HG03060 (cell line): ENCODE data around the gene EYA2.

Source experiments
- ATAC-seq: cut with Tn5 transposase; IDR thresholded peaks from one replicate; pipeline ENCODE4 v1.9.1; 2021; ENCODE audit warnings: low read depth, moderate number of reproducible peaks; ENCODE audit not compliant: unreplicated experiment

Gene EYA2

DNA sequence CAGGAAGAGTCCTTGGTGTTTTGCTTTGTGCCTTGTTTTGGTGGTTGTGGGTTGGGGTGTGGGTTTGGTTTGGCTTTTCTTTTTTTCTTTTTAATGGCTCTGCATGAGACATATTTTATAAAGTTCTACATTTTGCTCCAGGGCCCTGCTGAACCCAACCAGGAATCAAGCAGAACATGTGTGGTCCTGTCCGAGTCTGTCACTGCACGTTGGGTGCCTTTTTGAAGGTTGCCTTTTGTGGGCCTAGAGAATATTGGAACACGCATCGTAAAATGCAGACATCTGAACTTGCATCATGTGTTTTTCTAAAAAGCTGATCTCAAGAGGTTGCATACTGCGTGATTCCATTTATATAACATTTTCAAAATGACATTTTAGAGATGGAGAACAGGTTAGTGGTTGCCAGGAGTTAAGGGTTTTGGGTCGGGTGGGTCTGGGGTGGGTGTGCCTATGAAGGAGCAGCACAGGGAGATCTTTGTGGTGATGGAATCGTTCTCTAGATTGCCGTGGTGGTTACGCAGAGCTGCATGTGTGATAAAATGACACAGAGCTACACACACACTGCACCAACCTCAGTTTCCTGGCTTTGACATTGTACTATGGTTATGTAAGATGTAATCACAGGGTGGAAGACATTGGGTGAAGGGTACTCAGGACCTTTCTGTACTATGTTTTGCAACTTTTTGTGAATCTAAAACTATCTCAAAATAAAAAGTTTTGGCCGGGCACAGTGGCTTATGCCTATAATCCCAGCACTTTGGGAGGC is 80.2 kb downstream of the EYA2 start:
- ATAC-seq = no peak

DNA sequence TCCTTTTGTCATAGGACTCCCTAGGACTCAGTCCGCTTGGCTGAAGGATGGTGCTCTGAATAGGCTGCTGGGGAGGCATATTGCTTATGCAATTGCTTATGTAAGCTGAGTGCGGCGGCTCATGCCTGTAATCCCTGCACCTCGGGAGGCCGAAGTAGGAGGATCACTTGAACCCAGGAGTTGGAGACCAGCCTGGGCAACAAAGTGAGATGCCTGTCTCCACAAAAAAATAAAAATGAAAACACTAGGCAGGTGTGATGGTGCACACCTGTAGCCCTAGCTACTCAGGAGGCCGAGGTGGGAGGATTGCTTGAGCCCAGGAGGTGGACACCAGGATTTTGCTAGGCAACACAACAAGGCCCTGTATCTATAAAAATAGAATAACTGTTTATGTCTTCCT is 81.3 kb downstream of the EYA2 start:
- no peak for ATAC-seq

DNA sequence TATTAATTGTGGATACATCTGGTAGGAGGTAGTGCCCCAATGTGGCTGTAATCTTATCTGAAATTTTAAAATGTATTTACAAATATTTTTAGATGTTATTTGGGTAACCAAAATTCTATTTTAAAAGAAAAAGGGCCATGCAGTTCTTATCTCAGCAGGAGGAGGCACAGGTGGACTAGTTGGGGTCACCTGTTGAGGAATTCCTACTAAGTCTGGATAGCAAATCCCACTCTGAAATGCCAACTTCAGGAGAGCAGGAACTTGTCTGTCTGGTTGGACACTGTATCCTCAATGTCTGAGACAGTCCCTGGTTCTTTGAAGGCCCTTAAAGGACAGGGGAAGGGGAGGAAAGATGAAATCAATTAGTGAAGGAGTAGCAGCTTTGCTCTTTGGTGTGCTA is 82.6 kb downstream of the EYA2 start:
- ATAC-seq = no peak

DNA sequence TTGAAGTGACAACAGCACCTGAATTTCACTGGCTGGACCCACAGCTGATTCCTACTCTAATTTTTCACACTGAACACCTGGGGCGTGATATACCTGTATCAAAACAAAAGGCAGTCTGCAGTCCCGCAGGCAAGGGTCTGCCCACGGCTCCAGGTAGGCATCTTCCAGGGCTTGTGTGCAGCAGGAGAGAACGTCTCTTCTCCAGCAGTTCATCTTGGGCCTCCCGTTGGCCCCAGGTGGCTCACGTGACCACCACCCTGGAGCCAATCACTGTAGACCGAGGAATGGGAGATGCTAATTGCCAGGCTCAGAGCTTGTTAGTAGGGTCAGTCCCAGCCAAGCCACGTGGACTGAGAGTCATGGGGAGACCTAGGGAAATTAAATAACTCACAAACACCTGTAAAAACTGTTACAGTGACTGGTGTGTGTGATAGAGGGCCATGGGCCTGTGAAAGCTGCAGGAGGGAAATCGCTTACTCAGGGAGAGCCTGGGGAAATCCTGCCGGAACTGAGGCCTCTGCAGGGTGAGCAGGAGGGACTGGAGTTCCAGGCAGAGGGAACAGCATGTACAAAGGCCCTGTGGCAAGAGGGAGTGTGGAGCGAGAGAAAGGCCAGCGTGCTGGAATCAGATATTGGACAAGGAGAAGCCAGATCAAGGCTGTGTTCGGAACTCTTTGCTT is 83.4 kb downstream of the EYA2 start:
- no peak for ATAC-seq

DNA sequence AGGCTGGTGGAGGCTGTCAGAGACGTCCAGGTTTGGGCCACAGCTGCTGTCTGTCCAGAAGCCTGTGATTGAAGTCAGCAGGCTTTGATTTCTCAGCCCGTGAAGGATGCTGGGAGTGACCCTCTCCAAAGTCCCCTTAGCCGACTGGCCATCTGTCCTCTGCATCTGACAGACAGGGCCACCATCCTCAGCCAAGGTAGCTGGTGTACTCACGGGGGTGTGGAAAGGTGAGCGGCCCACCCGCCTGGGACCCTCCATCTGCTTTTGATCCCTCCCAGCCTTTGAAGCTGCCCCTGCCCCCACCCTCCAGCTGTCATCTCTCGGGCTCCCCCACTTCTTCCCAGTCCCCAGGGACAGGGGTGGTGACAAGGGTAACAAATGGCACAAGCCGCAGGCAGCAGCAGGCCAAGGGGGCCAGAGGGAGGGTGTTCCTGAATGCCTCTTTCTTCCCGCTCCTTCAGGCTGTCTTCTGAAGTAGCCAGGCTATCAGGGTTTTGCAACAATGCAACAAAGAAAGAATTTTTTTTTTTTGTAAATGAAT is 84.4 kb downstream of the EYA2 start:
- no peak for ATAC-seq

DNA sequence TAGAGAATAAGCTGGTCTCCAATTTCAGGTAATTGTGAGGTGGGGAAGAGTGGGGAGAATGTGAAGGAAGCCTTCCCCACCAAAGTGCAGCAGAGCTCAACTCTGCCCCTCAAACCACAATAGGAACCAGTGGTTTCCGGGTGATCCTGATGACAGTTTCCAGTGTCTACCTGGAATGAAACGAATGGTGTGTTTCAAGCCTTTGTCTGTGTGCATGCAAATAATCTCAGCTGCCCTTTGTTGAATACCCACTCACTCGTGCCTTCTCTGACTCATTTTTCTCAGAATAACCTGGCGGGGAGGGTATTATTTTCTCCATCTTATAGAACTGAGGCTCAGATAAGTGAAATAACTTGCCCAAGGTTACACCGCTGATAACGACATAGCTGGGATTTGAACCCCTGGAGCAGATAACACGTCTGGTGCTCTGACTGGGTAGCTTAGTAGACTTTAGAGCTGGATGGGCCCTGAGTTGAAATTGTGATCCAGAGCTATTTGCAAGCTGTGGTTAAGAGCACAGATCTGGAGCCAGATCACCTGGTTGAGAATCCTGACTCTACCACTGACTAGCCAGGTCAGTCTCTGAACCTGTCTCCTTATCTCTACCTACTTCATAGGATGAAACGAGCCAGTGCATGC is 85.1 kb downstream of the EYA2 start:
- ATAC-seq = no peak

DNA sequence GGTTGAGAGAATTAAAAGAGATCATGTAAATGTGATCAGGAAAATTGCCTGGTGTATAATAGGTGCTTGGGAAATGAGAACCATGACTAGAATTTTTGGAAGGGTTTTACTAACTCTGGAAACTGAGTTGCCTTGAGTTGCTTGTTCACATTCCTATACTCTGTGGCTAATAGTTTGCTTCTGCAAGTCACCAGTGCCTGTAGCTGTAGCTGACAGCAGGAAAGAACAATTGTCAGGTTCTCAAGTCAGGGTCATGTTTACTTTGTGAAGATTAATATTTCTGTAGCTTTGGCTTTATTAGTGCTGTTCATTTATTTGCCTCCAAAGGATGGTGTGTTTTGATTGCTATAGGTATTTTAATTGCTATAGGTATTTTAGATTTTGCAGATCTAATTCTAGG is 86.5 kb downstream of the EYA2 start:
- no peak for ATAC-seq

DNA sequence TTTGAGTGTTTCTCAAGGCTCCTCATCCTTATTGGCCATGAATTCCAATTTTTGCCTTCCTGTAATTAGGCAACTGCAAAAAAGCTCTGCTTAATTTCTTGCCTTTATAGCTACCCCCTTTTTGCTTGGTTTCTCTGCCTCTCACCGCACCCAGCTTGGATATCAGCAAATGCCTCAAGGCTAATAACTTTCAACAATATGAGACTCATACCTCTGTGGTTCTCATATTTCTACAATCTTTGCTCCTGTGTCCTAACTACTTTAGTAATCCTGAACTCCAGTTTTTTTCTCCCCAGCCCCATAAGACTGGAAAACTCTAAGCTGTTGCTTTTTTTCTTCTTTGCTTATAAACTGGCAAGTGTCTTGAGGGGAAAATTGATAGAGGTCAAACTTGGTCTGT is 88.8 kb downstream of the EYA2 start:
- no peak for ATAC-seq

DNA sequence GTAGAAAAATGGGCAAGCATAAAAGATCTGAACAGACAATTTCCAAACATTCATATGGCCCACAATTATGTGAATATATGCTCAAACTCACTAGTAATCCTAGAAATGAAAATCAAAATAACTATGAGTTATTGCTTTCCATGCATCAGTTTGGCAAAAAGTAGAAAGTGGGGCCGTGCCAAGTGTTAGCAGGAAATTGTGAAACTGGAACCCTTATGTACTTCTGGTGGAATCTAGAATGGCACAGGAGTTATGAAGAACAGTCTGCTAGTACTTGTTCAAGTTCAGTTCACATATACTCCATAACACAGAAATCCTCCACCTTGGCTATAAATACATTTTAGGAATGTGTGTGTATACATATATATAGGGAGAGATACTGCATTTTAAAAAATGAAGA is 89.8 kb downstream of the EYA2 start:
- no peak for ATAC-seq

DNA sequence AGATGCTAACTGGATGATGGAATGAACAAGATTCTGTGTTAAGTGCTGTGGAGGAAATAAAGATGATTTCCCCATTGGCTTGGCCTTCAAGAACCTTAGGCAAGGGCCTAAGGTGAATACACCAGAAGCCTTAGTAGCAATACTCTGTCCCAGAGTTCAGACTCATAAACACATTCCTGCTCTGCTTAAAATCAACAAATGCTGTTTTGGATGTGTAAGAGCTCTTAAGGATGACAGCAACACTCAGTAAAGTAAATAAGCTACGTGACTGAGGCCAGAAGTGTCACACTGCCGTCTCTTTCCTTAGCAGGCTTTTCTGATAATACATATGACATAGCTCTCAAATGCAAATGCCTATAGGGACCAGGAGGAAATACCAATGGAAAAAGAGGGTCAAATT is 90.6 kb downstream of the EYA2 start:
- no peak for ATAC-seq

DNA sequence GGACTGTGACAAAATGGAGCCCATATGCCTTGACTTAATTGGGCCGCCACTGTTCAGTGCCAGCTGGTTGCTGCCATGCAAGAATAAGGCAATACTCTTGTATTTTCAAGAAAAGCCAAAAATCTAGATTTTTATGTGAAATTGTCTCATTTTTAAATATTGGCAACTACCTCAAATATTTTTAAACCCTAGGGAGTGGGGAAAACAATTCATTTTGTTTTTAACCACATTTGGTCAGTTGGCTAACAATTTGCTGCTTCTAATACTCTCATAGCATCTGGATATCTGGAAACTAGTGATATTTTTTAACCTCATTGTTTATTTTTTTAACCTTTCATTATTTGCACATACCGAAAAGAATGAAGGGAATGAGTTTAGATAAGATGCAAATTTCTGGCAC is 91.0 kb downstream of the EYA2 start:
- no peak for ATAC-seq

DNA sequence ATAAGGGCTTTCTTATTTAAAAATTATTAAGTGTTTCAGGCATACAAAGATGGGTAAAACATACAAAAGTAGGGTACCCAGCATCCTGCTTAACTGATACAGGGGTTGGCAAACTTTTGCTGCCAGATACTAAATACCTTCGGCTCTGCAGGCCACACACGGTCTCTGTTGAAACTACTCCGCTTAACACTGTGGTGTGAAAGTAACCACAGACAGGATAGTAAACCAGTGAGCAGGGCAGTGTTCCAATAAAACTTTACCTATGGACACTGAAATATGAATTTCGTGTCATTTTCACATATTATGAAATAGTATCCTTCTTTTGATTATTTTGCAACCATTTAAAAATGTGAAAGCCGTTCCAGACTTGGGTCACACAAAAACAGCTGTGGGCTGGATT is 92.4 kb downstream of the EYA2 start:
- ATAC-seq = no peak

DNA sequence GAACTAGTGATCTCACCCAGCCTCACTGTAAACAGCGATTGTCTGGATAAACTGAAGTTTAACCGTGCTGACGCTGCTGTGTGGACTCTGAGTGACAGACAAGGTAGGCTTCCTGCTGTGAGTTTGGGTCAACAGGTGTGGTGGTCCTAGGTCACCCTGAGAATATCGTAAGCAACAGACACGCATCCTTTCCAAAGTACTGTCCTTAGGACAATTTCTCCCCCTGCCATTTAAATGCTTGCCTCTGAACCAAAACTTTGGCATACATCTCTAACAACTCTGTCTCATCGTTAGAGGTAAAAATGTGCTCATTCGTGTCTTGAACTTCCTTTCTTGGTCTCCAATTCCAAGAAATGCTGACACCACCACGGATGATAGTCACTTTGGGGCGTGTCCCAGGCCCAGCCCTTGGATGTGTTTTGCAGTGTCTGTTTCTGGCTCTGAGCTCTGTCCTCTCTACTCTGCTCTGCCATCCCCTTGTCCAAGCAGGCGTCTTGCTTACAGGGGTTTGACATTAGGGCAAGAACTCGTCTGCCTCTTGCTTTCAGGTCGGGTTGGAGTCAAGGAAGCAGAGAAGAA is 95.5 kb downstream of the EYA2 start:
- no peak for ATAC-seq

DNA sequence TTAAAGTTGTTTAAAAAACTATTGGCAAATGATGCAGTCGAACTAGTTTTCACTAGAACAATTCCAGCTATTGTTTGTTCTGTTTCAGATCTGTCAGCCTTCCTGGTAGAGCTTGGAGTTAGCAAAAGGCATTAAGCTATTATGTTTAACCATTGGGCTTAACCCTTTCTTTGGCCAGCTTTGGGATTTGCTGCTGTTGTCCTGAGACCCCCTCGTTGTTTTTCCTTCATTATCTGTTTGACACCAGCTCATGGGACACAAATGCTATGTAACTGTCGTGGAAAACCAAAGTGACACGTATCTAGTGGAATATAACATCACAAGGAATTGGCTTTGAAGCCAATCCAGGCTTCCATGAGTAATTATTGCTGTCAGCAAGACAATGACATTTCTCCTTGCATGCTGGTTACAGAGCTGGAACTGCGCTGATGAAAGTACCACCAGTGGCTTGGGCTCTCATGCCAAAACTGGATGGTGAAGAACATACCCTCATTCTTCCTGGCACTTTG is 96.0 kb downstream of the EYA2 start:
- no peak for ATAC-seq

DNA sequence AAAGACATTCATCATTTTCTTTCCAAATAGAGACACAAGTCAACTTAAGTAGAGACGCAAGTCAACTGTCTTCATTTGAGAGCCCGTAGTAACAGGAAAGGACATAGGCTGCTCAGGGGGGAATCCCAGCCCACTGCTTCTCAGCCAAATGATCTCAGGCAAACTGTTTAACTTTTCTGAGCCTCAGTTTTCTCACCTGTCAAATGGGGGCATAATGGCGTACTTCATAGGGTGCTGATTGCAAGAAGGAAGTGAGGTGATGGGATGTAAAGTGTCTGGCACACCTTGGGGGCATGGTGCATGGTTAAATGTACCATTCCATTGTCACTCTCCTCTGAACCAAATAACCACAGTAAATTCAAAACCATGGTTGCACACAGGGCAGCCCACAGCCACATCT is 96.5 kb downstream of the EYA2 start:
- ATAC-seq = no peak

DNA sequence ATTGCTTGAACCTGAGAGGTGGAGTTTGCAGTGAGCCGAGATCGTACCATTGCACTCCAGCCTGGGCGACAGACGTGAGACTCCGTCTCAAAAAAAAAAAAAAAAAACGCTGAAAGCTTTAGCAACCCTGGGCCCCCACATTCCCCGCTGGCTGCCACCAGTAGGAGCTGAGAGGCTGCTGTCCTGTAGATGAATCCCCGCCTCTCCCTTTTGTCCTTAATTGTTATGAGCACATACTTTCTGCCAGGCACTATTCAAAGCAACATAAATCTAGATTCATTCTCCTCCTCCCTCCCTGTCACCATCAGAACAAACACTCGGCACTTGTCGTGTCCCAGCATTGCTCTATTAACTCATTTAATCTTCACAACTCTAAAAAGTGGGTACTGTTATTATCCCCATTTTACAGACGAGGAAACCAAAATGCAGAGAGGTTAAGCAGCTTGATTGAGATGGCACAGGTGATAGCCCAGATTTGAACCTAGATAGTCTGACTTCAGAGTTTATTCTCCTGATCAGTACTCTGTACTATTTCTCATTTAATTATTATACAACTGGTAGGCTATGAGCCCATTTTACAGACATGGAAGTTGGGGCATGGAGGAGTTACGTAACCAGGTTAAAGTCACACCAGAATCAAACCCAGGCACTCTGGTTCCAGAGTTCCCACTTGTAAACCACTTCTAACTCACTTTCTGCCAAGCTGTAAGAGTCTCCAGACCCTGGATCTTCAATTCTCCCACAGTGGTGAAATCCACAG is 97.4 kb downstream of the EYA2 start:
- no peak for ATAC-seq

DNA sequence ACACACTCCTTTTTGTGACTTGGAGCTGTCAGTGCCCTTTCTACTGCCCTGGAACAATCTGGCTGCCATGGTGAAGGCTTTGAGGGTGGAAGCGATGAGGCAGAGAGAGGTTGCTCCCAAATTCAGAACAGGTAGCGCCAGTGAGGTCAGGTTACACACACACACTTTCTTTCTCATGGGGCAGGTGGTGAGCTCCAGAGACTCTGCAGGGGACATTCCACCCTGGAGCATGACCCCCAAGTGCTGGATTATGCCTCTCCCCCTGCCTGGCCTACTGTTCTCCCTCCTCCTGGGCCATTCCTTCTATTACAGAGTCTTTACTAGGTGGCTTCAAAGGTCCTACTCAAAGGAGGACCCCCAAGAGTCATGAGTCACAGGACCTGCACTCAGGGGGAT is 98.0 kb downstream of the EYA2 start:
- no peak for ATAC-seq

DNA sequence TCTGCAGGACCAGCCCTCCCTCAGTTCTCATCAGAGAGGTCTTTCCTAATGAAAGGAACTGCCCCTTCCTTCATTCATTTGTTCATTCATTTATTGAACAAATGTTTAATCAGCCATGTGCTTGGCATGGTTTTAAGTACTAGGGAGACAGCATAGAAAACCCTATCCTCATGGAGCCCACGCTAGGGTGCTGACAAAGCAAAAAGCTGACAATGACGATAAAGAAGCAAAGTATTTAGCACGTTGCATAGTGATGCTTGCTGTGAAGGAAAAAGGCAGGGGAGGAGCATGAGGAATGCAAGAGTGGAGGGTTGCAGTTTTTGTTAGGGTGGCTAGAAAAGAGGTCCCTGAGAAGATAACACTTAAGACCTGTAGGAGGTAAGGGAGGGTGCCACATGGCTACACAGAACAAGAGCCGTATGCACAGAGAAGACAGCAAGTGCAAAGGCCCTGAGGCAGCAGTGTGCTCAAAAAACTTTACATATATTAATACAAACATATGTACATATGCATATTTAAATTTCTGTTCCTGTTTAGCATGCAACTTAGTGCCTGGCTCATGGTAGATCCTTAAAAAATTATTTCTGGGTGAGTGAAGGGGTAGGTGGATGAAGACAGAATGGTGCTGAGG is 98.9 kb downstream of the EYA2 start:
- ATAC-seq = no peak

DNA sequence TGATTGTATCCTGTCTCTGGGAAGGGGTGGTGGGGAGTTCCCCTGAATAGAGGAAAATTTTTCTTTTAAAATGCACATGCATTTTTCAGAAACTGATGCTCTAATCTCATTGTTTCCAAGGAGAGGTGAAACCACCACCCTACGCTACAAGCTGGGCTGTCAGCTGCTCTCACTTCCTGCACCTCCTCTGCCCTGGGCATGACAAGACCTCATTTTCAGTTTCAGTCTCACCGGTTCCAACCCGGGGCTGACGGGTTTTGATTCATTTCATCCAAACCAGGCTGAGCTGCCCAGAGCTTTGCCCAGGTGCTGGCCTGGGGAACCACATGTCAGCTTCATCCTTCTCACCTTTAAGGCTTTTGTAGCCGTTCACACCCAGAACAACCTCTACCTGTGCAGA is 99.7 kb downstream of the EYA2 start:
- peak; percentile 89 for ATAC-seq

DNA sequence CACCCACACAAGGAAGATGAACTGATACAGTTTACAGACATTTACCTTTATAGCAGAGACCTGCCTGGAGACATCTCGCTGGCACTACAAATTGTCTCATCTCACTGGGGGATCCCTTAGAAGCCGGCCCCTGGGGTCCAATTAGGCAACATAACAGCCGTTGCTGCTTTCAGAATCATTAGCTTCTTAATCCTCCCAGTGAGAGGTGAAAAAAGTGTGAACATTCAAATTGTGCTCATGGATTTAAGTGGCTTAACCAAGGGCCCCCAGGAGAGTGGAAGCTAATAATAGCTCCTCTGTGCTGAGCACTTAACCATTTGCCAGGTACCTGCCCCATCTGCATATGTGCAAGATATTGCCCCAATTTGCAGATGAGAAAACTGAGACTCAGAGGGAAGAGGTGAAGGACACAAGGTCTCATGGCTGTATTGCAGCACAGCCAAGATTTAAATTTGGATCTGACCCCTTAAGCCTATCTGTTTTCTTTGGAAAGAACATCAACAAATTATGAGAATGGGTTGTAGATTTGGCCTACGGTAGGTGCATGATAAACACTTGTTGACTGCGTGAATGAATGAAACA is 101.0 kb downstream of the EYA2 start:
- no peak for ATAC-seq
